Liver (tissue), 9 donors: ENCODE measurements around the gene LMOD1. TPM values are rescaled to one million over a fixed set of nuclear protein-coding genes. Genes with fewer than 3 reads are reported as not detected.

ENCODE experiments used
- DNase-seq: peaks from one replicate; pipeline ENCODE4 v3.0.0-alpha.2; 2017; ENCODE audit warnings: low spot score
- H3K27ac ChIP-seq, 2 donors: one replicate each; pipeline ENCODE4 v1.7.0; 2013; ENCODE audit warnings: inconsistent platforms in 2 of 2, low read length in 2 of 2, control low read depth in 1 of 2, low read depth in 1 of 2, mild to moderate bottlenecking in 1 of 2
- H3K27me3 ChIP-seq, 4 donors: one replicate each; pipeline versions ENCODE4 v1.6.1 to v1.7.0; 2013; ENCODE audit warnings: low read length in 3 of 4, inconsistent platforms in 1 of 4, mild to moderate bottlenecking in 1 of 4, moderate library complexity in 1 of 4; ENCODE audit not compliant: control insufficient read depth in 4 of 4, insufficient read depth in 4 of 4
- H3K36me3 ChIP-seq, 4 donors: one replicate each; pipeline versions ENCODE4 v1.6.1 to v1.7.0; 2013; ENCODE audit warnings: low read length in 3 of 4, mild to moderate bottlenecking in 3 of 4, low read depth in 1 of 4, moderate library complexity in 1 of 4; ENCODE audit not compliant: control insufficient read depth in 4 of 4, insufficient read depth in 3 of 4
- H3K4me1 ChIP-seq, 4 donors: one replicate each; pipeline versions ENCODE4 v1.6.1 to v1.7.0; 2013; ENCODE audit warnings: low read length in 3 of 4, mild to moderate bottlenecking in 3 of 4, moderate library complexity in 1 of 4; ENCODE audit not compliant: control insufficient read depth in 4 of 4, insufficient read depth in 4 of 4
- H3K4me3 ChIP-seq, 3 donors: one replicate each; pipeline versions ENCODE4 v1.6.1 to v1.7.0; 2013; ENCODE audit warnings: low read length in 3 of 3, control low read depth in 1 of 3, low read depth in 1 of 3, mild to moderate bottlenecking in 1 of 3
- H3K9ac ChIP-seq, 2 donors: one replicate each; pipeline ENCODE4 v1.7.0; 2013; ENCODE audit warnings: low read length in 2 of 2, mild to moderate bottlenecking in 2 of 2, moderate library complexity in 2 of 2, control low read depth in 1 of 2, low read depth in 1 of 2
- H3K9me3 ChIP-seq, 4 donors: one replicate each; pipeline versions ENCODE4 v1.6.1 to v1.7.0; 2013; ENCODE audit warnings: low read length in 3 of 4; ENCODE audit not compliant: control insufficient read depth in 4 of 4
- FOXA1 ChIP-seq: IDR thresholded peaks from 2 replicates; pipeline ENCODE4 v1.6.1; 2016; ENCODE audit warnings: antibody characterized with exemption
- FOXA2 ChIP-seq: IDR thresholded peaks from 2 replicates; pipeline ENCODE4 v1.6.1; 2016; ENCODE audit warnings: antibody characterized with exemption
- HNF4A ChIP-seq, 2 donors: conservative IDR thresholded peaks; 2 replicates each; pipeline ENCODE4 v1.6.1; 2016; ENCODE audit warnings: antibody characterized with exemption in 2 of 2, mild to moderate bottlenecking in 2 of 2
- HNF4G ChIP-seq: IDR thresholded peaks from 2 replicates; pipeline ENCODE4 v1.6.1; 2016; ENCODE audit warnings: antibody characterized with exemption
- JUND ChIP-seq, 2 donors: IDR thresholded peaks; 2 replicates each; pipeline ENCODE4 v1.6.1; 2016; ENCODE audit warnings: antibody characterized with exemption in 2 of 2
- NR2F2 ChIP-seq: IDR thresholded peaks from 2 replicates; pipeline ENCODE4 v1.6.1; 2016; ENCODE audit warnings: antibody characterized with exemption
- RAD21 ChIP-seq, 2 donors: IDR thresholded peaks; 2 replicates each; pipeline ENCODE4 v1.6.1; 2016; ENCODE audit warnings: antibody characterized with exemption in 2 of 2, mild to moderate bottlenecking in 2 of 2
- SP1 ChIP-seq: IDR thresholded peaks from 2 replicates; pipeline ENCODE4 v1.6.1; 2018; ENCODE audit warnings: antibody characterized with exemption, mild to moderate bottlenecking
- TAF1 ChIP-seq: conservative IDR thresholded peaks from 2 replicates; pipeline ENCODE4 v1.6.1; 2016; ENCODE audit warnings: antibody characterized with exemption, mild to moderate bottlenecking
- YY1 ChIP-seq: IDR thresholded peaks from 2 replicates; pipeline ENCODE4 v1.6.1; 2016; ENCODE audit warnings: antibody characterized with exemption, mild to moderate bottlenecking
- WGBS: extraction: QIAGEN DNeasy Blood & Tissue Kit; methylation state at CpG from one replicate; pipeline ENCODE4 v1.1.7; 2013; 5-methylcytosine and 5-hydroxymethylcytosine counted together
- polyA plus RNA-seq, 2 donors: library from polyadenylated mRNA; stranded (reverse) in 1 of 2; unstranded in 1 of 2; fragments of 200-250 nt in 1 of 2; fragments of >200 nt in 1 of 2; fragmentation: Nextera tagmentation in 1 of 2; extraction: Ambion mirVana in 1 of 2; gene quantifications; one replicate each; pipeline versions ENCODE4 v1.2.1 to v1.2.3, GENCODE V29; 2013 to 2015
- total RNA-seq, 2 donors: library from RNA; depleted of rRNA; stranded (reverse); fragments of >200 nt; gene quantifications; one replicate each; pipeline ENCODE4 v1.2.3, GENCODE V29; 2014
- TF ChIP-seq, protein P1 (sequence below): IDR thresholded peaks from 2 replicates; pipeline ENCODE4 v1.6.1; 2016; ENCODE audit warnings: antibody characterized with exemption
- TF ChIP-seq, protein P2 (sequence below): IDR thresholded peaks from 2 replicates; pipeline ENCODE4 v1.6.1; 2016; ENCODE audit warnings: antibody characterized with exemption
- TF ChIP-seq, protein P3 (sequence below): fragments of 150-350 bp; IDR thresholded peaks from 2 replicates; pipeline ENCODE4 v1.5.1; 2017; ENCODE audit warnings: improper control_type of control experiment, low read depth, low read length; ENCODE audit not compliant: missing input control
- donor health status: healthy.
- donor health status: healthy.
- donor health status: healthy.
- donor health status: healthy.
- donor health status: healthy.

Gene LMOD1
- total and polyA plus RNA-seq, 4 donors, result 0.14 to 4.4 (median 2.2) TPM

DNA sequence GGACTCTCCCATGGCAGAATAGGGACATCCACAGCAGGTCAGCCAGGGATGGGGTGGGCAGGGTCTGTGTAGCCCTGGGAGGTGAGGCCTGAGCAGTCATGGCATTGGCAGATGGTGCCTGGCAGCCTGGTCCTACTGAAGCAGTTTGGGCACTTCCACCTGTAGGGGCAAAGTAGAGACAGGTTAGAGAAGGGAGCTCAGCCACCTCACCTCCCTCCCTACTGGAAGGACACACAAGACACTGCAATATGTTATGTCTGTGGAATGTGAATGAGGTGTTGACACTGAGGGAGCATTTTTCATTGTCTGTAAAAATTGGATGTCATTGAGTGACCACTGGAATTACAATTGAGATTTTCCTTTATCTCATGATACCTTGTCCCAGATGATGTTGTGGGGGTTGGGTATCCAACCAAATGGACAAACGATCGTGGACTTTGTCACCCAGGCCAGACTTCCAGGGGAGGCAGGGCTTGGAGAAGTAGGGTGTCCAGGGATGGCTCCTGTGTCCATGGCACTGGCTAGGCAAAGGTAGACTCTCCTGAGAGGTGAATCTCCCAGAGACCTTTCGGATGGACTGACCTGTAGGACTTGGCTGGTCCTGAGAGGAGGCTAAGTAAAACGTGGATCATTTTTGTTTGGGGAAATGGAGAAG, 48.0 kb downstream of the LMOD1 start:
- TF ChIP-seq SP1 (peak; percentile 42), HNF4A (conservative IDR thresholded peaks at IDR 0.05) (peak; percentile 81 to 88), HNF4G (peak; percentile 49), NR2F2 (no peak)

GRCh38 chr1:201896951-201897391, 49.4 kb downstream of the LMOD1 start:
- Histone ChIP-seq H3K4me1 (peaks cover 0 to 7% (median 3%) of the 10 kb centered on the region in 4 donors), H3K27me3 (no peaks in the 10 kb centered on the region), H3K4me3 (no peak overlapping the region), H3K9me3 (no peaks in the 10 kb centered on the region), H3K27ac (no peak overlapping the region), H3K36me3 (no peaks in the 10 kb centered on the region), H3K9ac (no peak overlapping the region)
- DNase-seq, result no peak
- peak in 1 of 2 donors; percentile 6 for TF ChIP-seq RAD21 (IDR thresholded peaks at IDR 0.05)
- TF ChIP-seq, protein P1, sequence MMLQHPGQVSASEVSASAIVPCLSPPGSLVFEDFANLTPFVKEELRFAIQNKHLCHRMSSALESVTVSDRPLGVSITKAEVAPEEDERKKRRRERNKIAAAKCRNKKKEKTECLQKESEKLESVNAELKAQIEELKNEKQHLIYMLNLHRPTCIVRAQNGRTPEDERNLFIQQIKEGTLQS, result no peak
- no peak for TF ChIP-seq FOXA2
- TF ChIP-seq TAF1, result no peak
- WGBS, result 55% methylated on average over 2 of the region's 2 CpGs

More for the DNA sequence above, 48.0 kb downstream of the LMOD1 start:
- no peaks in the 10 kb centered on the region for H3K27me3 ChIP-seq
- H3K4me3 ChIP-seq, result no peak overlapping the region
- no peak overlapping the region for H3K27ac ChIP-seq
- no peak for DNase-seq
- H3K9ac ChIP-seq, result no peak overlapping the region
- no peaks in the 10 kb centered on the region for H3K9me3 ChIP-seq
- 52% methylated on average over 4 of the region's 4 CpGs for WGBS
- peaks cover 0 to 7% (median 3%) of the 10 kb centered on the region in 4 donors for H3K4me1 ChIP-seq
- H3K36me3 ChIP-seq, result no peaks in the 10 kb centered on the region

DNA sequence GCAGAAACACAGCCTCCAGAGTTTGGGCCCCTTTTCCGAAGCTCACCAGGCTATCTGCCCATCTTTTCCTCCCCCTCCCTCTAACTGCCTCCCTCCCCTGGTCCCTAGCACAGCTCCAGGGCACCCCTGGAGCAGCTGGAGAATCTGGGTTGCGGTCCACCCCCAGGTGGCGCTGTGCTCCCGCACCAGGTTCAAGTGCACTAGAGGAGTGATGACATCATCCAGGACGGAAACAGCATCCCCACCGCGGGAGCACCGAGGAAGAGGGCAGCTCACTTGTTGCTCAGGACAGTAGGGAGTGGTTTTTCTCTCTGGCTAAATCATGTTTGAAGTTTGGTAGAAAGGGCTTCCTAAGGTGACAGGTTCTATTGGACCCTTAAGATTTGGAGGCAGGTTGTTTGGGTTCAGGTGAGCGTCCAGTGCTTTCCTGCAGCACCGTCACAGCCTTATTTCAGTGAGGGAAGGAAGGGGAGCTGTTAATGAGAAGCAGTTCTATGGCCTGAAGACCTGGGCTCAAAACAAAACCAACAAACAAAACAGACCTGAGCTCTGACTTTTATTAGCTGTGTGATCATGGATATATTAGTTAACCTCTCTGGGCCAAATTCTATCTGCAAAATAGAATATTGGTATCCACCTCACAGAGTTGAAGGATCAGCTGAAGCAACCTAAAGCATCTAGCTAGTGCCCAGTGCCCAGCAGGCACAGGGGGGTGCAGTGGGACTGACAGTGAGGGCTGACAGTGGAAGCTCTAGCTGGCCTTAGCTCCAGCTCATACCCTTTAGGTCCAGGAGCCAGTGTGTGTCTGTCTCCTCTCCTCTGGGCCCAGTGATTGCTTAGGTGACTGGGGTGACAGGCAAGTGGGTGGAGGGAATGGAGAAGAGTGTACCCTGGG, 50.2 kb downstream of the LMOD1 start:
- Histone ChIP-seq H3K27ac (no peak overlapping the region), H3K36me3 (no peaks in the 10 kb centered on the region), H3K4me3 (no peak overlapping the region), H3K27me3 (no peaks in the 10 kb centered on the region), H3K9me3 (no peaks in the 10 kb centered on the region), H3K4me1 (peaks cover 0 to 7% (median 3%) of the 10 kb centered on the region in 4 donors), H3K9ac (no peak overlapping the region)
- TF ChIP-seq, protein P1, result peak; percentile 94
- TF ChIP-seq NR2F2 (no peak), RAD21 (IDR thresholded peaks at IDR 0.05) (peak; percentile 96 to 99), FOXA1 (no peak), YY1 (no peak), JUND (IDR thresholded peaks at IDR 0.05) (peak; percentile 93 to 95)
- TF ChIP-seq, protein P2, sequence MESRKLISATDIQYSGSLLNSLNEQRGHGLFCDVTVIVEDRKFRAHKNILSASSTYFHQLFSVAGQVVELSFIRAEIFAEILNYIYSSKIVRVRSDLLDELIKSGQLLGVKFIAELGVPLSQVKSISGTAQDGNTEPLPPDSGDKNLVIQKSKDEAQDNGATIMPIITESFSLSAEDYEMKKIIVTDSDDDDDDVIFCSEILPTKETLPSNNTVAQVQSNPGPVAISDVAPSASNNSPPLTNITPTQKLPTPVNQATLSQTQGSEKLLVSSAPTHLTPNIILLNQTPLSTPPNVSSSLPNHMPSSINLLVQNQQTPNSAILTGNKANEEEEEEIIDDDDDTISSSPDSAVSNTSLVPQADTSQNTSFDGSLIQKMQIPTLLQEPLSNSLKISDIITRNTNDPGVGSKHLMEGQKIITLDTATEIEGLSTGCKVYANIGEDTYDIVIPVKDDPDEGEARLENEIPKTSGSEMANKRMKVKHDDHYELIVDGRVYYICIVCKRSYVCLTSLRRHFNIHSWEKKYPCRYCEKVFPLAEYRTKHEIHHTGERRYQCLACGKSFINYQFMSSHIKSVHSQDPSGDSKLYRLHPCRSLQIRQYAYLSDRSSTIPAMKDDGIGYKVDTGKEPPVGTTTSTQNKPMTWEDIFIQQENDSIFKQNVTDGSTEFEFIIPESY, result no peak
- TF ChIP-seq, protein P3, sequence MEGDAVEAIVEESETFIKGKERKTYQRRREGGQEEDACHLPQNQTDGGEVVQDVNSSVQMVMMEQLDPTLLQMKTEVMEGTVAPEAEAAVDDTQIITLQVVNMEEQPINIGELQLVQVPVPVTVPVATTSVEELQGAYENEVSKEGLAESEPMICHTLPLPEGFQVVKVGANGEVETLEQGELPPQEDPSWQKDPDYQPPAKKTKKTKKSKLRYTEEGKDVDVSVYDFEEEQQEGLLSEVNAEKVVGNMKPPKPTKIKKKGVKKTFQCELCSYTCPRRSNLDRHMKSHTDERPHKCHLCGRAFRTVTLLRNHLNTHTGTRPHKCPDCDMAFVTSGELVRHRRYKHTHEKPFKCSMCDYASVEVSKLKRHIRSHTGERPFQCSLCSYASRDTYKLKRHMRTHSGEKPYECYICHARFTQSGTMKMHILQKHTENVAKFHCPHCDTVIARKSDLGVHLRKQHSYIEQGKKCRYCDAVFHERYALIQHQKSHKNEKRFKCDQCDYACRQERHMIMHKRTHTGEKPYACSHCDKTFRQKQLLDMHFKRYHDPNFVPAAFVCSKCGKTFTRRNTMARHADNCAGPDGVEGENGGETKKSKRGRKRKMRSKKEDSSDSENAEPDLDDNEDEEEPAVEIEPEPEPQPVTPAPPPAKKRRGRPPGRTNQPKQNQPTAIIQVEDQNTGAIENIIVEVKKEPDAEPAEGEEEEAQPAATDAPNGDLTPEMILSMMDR, result peak; percentile 86
- peak; percentile 85 for DNase-seq
- 12% methylated on average over 10 of the region's 10 CpGs for WGBS
